ACHN (cell line): ENCODE results near the gene DGCR2.
"Not testable (repeated sequence)": the region's sequence is repeated elsewhere in the genome, so short reads cannot be mapped to it uniquely, and the experiment has no call there.

Experiments used
- DNase-seq: peaks from one replicate; pipeline ENCODE4 v3.0.0-alpha.2; 2015
- in situ Hi-C: cut with HindIII; loops from 2 replicates; pipeline ENCODE4 v1.10.0; 2017; ENCODE audit warnings: low sequenced_read_pairs, low pct_ligation_motif_present, low pct_unique_long_range_greater_than_20kb

The DGCR2 gene

GRCh38 chr22:19005905-19006304 is 116.3 kb downstream of the DGCR2 start:
- in situ Hi-C loops = no loop called here
- no peak for DNase-seq

GRCh38 chr22:19004471-19004870 is 117.7 kb downstream of the DGCR2 start:
- in situ Hi-C loops = no loop called here
- no peak for DNase-seq

DNA sequence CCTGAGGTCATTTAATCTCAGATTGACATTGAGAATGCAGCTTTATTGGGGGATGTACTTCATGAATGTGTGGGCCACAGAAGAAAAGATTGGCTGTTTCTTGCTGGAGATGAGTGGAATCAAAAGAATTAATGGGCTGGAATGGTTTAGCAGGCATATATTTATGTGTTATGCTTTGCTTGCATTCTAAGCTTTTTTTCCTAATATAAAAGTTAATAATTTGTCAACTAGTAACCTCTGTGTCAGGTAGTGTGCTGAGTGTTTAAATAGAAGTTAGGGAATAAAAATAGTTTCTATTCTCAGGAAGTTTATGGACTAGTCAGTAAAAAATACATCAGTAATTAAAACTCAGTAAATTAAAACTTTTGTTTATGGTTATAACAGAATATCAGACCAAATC is 118.7 kb downstream of the DGCR2 start:
- in situ Hi-C loops = no loop called here
- DNase-seq = no peak

- in situ Hi-C loops = no loop called here
- DNase-seq = no peak
Measured at GRCh38 chr22:19002684-19003038, 119.6 kb downstream of the DGCR2 start.

DNA sequence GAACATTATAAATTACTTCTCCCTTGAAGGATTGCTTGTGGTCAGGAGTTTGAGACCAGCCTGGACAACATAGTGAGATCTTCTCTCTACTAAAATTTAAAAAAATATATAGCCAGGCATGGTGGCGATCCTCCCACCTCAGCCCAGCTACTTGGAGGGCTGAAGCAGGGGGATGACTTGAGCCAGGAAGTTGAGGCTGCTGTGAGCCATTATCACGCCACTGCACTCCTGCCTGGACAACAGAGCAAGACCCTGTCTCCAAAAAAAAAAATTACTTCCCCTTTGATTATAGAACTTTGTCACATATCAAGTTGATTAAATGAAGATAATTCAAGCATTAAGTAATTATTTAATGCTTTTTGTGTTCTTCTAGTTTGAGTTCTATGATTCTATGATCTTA is 121.0 kb downstream of the DGCR2 start:
- no peak for DNase-seq
- in situ Hi-C loops = no loop called here

- DNase-seq, in situ Hi-C loops: not testable (repeated sequence)
Measured at GRCh38 chr22:19000106-19000505, 122.1 kb downstream of the DGCR2 start.

- in situ Hi-C loops = no loop called here
- no peak for DNase-seq
Measured at GRCh38 chr22:18999416-18999815, 122.8 kb downstream of the DGCR2 start.

GRCh38 chr22:18999008-18999407 is 123.2 kb downstream of the DGCR2 start:
- in situ Hi-C loops = no loop called here
- DNase-seq = no peak

GRCh38 chr22:18997925-18998315 is 124.3 kb downstream of the DGCR2 start:
- no peak for DNase-seq
- in situ Hi-C loops = no loop called here

DNA sequence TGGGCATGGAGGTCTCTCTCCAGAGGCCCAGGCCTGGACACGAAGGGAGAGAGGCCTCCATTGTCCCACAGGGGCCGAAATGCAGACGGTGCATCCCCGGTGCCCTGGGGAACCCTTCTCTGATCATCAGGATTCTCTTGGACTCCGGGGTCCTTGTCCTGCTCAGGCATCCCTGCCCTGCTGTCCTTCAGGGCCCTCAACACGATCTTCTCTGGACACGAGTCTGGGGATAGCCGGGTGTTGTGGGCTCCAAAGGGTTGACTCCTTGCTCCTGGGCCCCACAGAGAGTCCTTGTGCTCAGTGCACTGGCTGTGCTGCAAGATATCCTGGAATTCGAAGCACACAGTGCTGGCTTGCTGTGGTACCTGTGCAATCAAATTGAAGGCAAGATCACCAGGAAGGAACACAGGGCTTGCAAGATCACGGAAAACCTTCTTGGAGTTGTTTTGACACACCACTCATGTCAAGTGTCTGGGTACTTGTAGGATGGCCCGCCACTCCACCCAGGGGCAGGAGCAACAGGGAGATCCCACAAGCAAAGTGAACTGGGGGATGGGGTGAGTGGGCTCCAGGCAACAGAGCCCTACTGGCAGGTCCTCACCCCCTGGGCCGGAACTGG is 124.8 kb downstream of the DGCR2 start:
- in situ Hi-C loops = no loop called here
- no peak for DNase-seq

DNA sequence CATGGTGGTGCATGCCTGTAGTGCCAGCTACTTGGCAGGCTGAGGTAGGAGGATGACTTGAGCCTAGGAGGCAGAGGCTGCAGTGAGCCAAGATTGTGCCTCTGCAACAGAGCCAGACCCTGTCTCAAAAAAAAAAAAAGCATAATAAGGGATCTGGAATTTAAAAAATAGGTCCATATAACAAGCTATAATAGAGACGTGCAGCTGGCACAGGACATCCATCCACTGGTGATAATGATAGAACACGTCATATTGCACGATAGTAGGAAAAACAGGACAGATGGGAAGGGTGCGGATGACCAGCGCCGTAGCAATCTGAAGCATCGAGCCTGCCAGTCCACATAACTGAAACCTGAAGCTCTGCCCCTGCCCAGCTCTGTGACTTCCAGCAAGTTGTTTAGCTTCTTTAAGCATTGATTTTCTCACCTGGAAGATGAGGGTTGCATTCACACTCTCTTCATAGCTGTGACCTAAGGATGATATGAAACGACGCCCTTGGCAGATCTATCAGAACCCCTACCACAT is 125.8 kb downstream of the DGCR2 start:
- in situ Hi-C loops = no loop called here

GRCh38 chr22:18995327-18995711 is 126.9 kb downstream of the DGCR2 start:
- in situ Hi-C loops = no loop called here
- DNase-seq = no peak

More for the DNA sequence above, 125.8 kb downstream of the DGCR2 start:
- no peak for DNase-seq

DNA sequence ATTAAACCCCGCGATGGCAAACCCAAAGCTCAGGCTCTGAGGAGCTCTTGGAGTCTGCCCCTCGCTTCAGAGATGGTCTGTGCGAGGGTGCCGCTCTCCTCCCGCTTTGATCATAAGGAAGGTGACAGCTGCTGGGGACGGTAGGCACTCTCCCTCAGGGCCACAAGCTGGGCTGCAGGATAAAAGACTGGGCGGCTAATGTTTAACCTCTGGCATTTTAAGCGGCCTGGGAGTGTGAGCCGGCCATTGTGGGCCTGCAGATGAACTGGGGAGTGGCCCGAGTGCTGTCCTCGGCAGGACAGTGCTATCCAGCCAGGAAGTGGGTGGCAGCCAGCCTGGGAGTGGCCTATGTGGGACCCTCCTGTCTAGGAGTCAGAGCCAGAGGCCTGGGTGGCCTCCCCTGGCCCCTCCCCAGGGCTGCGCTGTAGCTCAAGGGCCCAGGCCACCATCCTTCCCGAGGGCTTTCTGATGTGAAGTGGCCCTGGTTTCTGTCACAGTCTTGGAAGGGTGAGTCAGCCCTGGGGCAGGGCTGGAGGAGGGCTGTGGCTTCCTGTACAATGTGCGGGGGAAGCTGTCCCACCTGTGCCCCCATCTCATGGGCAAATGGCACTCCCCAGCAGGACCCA is 127.4 kb downstream of the DGCR2 start:
- peak; percentile 58 for DNase-seq
- in situ Hi-C loops = no loop called here

GRCh38 chr22:18994056-18994455 is 128.2 kb downstream of the DGCR2 start:
- DNase-seq = no peak
- in situ Hi-C loops = no loop called here

GRCh38 chr22:18992543-18993198 is 129.5 kb downstream of the DGCR2 start:
- in situ Hi-C loops = no loop called here
- no peak for DNase-seq

GRCh38 chr22:18991821-18992442 is 130.3 kb downstream of the DGCR2 start:
- no peak for DNase-seq
- in situ Hi-C loops = no loop called here

GRCh38 chr22:18991138-18991432 is 131.1 kb downstream of the DGCR2 start:
- in situ Hi-C loops = no loop called here
- DNase-seq = no peak

GRCh38 chr22:18990355-18991137 is 131.7 kb downstream of the DGCR2 start:
- DNase-seq = no peak
- in situ Hi-C loops = no loop called here

GRCh38 chr22:18988958-18989357 is 133.3 kb downstream of the DGCR2 start:
- DNase-seq = no peak
- in situ Hi-C loops = no loop called here
